SH-SY5Y (cell line): ENCODE results near the gene TNFRSF17.

ENCODE experiments used
- GATA2 ChIP-seq: IDR thresholded peaks from 2 replicates; pipeline ENCODE4 v1.6.1; 2011; ENCODE audit warnings: mild to moderate bottlenecking, low read depth, low read length
- GATA3 ChIP-seq: IDR thresholded peaks from 2 replicates; pipeline ENCODE4 v1.6.1; 2011; ENCODE audit warnings: low read depth, mild to moderate bottlenecking, low read length, moderate library complexity

The TNFRSF17 gene

GRCh38 chr16:11992008-11992584, 27.1 kb downstream of the TNFRSF17 start:
- TF ChIP-seq GATA2: no peak
- TF ChIP-seq GATA3: no peak

DNA sequence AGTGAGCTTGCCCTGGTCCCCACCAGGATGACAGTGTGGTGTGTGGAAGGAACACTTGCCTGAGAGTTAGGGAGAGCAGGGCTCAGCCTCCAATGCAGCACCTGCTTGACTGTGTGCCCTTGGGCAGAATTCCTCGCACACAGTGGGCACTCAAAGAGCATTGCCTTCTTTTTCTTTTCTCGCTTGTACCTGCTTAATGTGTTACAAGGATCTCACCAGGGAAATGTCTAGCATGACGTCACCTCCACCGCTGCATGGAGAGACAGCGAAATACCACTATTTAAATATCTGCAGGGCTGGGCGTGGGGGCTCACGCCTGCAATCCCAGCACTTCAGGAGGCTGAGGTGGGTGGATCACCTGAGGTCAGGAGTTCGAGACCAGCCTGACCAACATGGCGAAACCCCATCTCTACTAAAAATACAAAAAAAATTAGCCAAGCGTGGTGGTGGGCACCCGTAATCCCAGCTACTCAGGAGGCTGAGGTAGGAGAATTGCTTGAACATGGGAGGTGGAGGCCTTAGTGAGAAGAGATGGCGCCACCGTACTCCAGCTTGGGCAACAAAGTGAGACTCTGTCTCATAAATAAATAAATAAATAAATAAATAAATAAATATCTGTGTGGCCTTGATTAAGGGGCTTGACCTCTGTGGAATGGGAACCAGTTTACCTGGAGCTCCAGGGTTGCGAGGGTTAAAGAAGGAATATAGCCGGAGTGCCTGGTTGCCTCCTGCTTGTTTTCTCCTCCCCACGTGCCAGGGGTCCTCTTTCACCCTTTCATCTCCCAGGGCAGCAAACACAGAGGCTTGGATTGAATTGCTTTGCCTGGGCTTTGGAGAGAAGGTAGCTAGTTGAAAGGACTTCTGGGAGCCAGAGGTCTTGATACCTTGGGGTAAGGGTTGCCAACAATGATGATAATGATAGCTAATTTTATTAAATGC, 27.8 kb downstream of the TNFRSF17 start:
- TF ChIP-seq GATA3: no peak
- TF ChIP-seq GATA2: no peak

- TF ChIP-seq GATA3 (no peak), GATA2 (no peak)
Measured at GRCh38 chr16:11994143-11995119, 29.4 kb downstream of the TNFRSF17 start.

GRCh38 chr16:11996433-11997330, 31.7 kb downstream of the TNFRSF17 start:
- TF ChIP-seq GATA3 (no peak), GATA2 (no peak)

GRCh38 chr16:12000032-12000431, 35.0 kb downstream of the TNFRSF17 start:
- no peak for TF ChIP-seq GATA3
- TF ChIP-seq GATA2: no peak

DNA sequence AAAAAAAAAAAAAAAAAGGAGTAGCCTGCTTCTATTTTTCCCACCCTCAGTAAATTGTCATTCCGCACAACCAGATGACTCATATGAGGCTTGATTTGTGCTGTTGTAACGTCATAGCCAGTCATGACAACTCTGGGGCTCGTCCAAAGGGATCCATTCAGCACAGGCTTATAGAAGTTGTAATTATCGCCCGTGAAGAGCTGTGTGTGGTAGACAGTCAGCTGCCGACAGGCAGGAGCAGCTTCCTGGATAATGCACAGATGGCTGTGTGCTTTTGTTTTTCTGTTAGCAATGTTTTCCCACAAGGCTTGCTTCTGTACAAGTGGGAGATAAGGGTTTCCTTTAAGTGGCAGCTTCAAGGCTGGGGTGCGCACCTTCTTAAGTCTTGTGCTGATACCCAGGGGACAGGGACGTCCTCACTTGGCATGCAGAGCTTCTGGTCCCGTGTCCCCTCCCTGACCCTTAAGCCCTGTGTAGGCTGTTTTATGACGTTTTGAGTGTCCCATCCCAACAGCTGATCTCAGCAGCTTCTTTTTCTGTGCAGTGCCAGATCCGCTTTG, 37.5 kb downstream of the TNFRSF17 start:
- no peak for TF ChIP-seq GATA3
- no peak for TF ChIP-seq GATA2

- no peak for TF ChIP-seq GATA3
- no peak for TF ChIP-seq GATA2
Measured at GRCh38 chr16:12006637-12007036, 41.6 kb downstream of the TNFRSF17 start.

DNA sequence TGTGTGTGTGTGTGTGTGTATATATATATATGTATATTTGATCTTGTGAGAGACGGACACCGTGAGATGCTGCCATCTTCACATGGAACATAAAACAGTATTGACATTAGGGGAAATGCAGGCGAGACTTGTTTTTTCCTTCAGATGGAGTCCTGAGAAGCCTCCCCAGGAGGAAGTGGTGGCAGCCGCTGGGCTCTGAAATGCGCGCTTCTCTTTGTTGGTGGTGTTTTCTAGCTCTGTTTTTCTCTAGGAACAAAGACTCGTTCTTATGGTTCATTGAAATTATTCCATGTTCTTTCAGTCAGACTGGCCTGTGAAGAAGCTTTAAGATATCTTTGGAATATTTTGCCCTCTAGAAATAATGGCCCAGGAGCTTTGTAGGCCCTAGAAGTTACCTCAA, 44.5 kb downstream of the TNFRSF17 start:
- TF ChIP-seq GATA2 (no peak), GATA3 (no peak)

GRCh38 chr16:12009922-12010321, 44.9 kb downstream of the TNFRSF17 start:
- TF ChIP-seq GATA2 (no peak), GATA3 (no peak)

DNA sequence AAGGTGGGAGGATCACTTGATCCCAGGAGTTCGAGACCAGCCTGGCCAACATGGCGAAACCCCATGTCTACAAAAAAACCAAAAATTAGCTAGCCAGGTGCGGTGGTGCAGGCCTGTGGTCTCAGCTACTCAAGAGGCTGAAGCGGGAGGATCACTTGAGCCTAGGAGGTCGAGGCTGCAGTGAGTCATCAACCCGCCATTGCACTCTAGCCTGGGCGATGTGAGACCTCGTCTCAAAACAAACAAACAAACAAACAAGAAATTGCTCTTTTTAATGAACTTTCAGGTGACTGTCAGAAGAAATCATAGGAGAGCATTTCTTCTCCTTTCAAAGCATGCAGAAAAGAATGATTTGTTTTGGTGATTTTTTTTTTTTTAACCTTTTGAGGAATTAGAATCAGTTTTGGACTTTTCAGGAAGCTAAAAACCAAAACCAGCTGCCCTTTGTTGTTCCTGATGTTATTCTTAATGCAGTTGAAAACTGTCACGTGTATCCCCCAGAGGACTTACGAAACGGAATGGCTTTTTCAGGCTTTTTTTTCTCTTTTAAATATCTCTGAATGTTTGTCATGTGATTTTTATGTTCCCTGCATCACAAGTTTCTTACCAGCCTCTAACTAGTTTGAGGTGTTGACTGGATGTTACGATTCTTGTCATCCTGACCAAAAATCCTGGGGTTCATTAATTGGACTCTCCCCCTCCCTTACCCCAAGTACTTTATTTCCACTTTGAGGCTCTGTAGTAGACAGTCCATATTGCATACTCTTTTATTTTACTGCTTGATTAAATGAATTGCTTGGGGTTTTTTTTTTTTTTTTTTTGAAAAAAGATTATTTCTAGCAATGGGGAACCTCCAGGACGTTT, 45.6 kb downstream of the TNFRSF17 start:
- TF ChIP-seq GATA3 (no peak), GATA2 (no peak)

- TF ChIP-seq GATA2 (no peak), GATA3 (no peak)
Measured at GRCh38 chr16:12011565-12011964, 46.6 kb downstream of the TNFRSF17 start.

DNA sequence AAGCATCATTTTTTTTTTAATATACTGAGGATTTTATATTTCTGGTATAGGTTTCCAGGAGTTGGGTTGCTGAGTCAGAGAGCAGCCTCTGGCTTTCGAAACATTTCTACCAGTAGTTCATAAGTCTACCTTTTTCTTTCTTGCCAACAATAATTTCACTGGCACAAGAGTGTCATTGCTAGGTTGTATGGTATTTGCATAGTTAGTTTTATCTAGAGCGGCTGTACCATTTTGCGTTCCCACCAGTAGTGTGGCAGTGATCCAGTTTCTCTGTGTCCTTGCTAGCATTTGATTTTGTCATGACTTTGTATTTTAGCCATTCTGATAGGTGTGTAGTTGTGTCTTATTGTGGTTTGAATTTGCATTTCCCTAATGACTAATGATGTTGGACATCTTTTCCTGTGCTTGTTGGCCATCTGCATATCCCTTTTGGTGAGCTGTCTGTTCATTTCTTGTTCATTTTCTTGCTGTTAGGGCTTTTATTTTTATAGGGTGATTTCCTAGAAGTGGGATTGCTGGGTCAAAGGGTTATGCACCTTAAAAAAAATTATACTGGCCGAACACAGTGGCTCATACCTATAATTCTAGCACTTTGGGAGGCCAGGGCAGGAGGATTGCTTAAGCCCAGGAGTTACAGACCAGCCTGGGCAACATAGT, 51.4 kb downstream of the TNFRSF17 start:
- TF ChIP-seq GATA2 (no peak), GATA3 (no peak)
